ENCODE results near the gene ADAMTSL1.

The ADAMTSL1 gene

DNA sequence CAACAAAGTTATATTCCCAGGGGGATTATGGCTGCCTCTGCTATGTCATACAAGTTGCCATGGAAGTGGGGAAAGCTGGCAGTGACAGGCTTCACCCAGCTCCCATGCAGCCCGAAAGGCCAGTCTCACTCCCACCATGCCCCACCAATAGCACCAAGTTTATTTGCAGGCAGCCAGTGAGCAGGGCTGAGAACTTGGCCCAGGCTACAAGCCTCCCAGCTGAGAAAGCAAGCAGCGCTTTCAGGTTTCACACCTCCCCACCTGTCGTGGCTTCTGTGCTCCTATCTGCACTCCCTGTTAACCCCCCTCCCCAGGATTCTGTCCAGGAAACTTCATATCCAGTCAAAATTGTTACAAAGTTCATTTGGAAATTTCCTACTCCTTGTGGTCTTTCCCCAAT, 404.0 kb downstream of the ADAMTSL1 start:
- no peak for DNase-seq

DNA sequence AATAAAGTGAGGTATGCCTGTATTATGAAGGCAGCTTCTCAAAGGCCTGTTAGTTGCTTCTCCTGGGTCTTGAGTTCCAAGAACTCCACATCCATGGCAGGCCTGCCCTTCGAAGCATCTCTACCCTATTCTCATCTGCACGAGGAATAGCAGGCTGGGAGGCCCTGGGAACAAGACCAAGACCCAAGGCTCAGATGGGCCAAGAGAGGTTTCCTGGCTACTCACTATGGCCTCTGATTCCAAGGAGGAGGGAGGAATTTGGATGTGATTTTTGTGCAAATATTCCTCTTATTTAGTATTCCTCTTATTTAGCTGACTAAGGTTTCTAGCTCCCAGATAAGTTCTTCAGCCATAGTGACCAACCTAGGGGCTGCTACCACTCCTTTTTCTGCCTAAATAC, 407.8 kb downstream of the ADAMTSL1 start:
- DNase-seq: no peak

DNA sequence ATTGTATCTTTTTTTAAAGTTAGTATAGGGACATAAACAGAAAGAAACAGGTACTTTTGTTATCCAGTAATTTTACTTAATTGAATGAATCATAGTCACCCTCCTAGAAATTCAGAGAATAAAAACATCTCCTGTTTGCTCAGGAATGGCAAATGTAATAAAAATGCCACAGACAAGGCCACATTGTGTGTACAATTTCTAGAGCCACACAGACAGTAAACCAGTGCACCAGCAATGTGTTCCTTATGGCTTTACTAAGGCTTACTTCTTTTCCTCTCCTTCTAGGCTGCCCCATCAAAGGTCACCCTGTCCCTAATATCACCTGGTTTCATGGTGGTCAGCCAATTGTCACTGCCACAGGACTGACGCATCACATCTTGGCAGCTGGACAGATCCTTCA, 413.6 kb downstream of the ADAMTSL1 start:
- no peak for DNase-seq

DNA sequence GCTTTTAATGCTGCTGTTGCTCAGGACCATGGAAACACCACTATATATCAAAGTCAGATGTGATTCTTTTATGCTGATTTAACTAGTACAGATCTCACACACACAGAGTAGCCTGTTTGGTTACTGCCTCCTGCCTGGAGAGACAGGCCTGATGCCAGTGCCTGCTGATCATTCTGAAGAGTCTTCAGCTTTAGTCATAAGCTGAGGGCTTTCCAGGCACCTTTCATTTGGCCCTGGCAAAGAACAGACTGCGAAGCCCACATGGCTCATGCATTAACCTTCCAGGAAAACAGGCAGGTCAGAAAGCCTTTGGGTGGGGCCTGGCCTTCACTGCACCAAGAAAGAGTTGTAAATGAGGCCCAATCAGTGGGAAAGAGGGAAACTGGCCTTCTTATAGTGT, 414.3 kb downstream of the ADAMTSL1 start:
- DNase-seq: no peak

DNA sequence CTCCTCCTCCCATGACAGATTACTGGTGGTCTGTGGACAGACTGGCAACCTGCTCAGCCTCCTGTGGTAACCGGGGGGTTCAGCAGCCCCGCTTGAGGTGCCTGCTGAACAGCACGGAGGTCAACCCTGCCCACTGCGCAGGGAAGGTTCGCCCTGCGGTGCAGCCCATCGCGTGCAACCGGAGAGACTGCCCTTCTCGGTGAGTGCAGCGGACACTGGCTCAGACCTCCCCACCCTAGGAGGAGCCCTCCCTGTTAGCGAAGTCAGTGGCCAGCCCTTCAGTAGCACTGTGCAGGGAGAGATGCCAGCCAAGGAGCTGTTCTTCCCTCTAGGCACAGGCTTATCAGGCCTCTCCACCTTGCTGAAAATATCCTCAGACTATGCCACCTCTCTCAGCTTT, 415.6 kb downstream of the ADAMTSL1 start:
- no peak for DNase-seq

DNA sequence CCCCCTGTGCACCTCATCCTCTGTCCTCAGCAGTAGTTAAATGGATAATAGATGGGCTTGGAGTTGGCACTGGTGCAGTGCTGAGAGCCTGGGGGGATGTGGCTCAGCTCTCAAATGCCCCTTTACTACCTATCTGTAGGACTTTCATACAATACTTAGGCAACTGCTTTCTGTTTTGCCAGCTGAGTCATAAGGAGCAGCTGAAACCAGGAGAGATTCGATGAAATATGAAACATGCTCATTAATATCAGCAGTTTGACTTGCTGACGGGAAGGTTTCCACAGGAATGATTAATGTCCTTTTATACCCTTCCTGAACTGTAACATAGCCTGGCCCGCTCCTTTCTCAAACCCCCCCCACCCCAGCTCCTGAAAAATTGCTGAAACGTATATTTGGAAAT, 416.4 kb downstream of the ADAMTSL1 start:
- no peak for DNase-seq

DNA sequence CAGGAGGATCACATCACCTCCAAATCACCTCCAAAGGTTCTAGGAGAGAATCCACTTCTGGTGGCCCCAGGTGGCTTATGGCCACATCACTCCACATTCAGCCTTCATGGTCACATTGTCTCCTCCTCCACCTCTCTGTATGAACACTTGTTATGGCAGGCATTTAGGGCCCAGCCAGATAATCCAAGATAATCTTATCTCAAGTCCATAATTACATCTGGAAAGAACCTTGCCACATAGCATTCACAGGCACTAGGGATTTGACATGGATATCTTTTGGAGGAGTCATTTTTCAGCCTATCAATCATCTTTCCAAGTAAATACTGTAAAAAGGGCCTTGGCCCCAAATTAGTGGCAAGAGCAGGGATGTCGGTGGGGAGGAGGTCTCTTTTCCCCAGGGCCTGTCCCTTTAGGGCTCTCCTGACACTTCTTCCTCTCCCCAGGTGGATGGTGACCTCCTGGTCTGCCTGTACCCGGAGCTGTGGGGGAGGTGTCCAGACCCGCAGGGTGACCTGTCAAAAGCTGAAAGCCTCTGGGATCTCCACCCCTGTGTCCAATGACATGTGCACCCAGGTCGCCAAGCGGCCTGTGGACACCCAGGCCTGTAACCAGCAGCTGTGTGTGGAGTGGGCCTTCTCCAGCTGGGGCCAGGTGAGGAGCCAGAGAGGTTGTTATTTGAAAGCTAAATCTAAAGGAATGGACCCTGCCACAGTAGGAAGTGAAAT, 418.2 kb downstream of the ADAMTSL1 start:
- no peak for DNase-seq

DNA sequence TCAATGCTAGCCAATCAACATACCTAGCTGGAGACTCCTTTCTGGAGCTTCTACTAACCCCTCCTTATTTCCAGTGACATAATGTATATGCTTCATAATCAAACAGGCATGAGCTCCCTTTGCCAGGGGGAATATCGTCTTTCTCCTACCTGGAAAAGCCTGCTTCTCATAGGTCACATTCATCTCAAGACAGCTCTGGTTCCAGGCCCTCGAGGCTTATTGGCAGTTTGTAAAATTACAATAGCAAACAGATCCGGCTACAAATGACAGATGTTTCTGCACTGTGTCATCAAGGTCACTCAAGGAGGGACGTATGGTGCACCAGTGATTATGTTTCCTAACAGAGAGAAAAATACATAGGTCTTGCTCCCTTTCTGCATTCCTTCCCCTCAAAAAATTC, 419.1 kb downstream of the ADAMTSL1 start:
- no peak for DNase-seq

DNA sequence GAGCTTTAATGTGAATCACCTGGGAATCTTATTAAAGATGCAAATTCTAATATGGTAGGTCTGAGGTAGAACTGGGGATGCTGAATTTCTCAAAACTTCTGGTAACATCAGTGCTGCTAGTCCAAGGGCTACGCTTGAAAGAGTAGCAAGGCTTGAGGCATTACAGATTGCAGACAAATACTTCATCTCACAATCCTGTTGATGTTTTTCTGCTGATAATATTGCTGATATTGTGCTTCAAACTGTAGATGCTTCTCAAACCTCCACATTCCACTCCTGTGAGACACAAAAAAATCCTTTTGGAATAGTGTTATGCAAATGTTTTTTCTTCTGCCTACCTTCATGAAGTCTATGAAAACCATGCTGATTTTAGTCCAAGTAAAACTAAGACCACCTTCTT, 419.5 kb downstream of the ADAMTSL1 start:
- no peak for DNase-seq

DNA sequence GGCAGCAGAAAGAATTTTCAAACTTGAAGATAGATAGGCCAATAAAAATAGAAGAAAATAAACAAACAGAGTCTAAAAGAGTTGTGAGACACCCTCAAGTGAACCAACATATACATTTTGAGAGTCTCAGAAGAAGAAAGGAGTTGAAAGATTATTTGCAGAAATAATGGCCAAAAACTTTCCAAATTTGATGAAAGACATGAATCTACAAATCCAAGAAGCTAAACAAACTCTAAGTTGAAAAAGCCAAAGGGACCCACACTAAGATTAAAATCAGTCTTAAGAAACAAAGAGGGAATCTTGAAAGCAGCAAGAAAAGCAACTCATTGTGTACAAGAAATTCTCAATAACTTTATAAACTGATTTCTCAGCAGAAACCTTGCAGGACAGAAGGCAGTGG, 422.1 kb downstream of the ADAMTSL1 start:
- DNase-seq: no peak

DNA sequence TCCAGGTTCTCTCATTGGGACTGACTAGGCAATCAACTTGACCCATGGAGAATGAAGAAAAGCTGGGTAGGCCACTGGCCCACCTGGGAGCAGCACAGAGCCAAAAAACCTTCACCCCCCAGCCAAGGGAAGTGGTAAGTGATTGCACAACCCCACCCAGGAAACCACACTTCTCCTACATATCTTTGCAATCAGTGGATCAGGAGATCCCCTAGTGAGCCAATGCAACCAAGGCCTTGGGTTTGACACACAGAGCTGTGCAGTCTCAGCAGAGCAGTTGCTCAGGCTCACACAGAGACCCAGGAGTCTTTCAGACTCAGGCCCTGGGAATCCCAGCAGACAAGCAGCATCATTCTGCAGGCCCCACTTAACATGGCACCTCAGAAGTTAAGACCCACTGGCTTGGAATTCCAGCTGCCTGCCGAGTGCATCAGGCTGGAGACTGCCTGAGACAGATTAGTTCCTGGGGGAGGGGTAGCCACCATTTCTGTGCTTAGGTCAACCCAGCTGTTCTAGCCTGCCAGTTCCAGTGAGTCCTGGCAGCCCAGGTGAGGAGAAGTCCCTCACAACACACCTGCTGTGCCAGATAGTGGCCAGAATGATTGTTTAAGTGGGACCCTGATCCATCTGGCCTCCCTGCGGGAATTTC, 422.7 kb downstream of the ADAMTSL1 start:
- peak; percentile 30 to 33 for DNase-seq

DNA sequence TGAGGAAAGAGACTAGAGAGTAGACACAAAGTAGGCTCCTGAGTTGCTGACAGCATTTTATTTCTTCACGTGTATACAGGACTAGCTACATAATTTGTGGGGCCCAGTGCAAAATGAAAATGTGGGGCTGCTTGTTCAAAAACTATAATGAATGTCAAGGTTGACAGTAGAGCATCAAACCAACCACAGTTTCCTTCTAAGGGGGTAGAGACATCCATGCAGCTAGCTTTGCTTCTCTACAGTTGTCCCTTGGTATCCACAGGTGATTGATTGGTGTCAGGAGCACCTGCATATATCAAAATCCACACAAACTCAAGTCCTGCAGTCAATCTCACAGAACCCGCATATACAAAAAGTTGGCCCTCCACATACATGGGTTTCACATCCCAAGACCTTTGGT, 429.5 kb downstream of the ADAMTSL1 start:
- DNase-seq: no peak

DNA sequence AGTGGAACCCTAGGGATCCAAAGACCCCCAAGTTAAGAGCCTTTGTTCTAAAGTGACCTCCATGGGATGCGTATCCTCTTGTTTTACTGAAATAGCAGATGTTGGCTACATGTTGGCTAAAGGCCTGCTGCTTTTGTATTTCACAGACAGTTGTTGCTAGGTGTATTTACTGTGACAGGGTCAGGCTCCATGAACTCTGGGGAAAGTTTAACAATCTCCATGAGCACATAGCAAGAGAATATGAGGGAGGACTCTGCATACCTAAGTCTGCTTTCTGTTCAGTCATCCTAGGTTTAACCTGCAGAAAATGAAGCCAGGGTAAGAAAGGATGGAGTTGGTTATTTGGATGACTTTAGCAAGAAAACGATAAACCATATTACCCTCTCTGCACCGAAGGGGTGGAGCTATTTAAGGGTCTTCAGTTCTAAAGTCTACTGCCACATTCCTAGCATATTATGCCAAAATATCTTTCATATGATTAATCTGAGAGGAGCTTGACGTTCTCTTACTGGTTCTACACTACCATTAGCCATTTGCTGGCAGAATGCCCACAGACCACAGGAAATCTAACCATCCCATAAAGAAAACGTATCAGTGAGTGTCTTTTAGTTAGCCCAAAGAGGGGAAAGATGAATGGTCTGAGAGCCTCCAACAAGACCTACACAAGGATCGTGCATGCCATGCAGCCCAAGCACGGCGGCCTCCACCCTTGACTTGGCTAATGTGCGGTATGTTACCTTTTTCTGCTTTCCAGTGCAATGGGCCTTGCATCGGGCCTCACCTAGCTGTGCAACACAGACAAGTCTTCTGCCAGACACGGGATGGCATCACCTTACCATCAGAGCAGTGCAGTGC, 431.3 kb downstream of the ADAMTSL1 start:
- no peak for DNase-seq

DNA sequence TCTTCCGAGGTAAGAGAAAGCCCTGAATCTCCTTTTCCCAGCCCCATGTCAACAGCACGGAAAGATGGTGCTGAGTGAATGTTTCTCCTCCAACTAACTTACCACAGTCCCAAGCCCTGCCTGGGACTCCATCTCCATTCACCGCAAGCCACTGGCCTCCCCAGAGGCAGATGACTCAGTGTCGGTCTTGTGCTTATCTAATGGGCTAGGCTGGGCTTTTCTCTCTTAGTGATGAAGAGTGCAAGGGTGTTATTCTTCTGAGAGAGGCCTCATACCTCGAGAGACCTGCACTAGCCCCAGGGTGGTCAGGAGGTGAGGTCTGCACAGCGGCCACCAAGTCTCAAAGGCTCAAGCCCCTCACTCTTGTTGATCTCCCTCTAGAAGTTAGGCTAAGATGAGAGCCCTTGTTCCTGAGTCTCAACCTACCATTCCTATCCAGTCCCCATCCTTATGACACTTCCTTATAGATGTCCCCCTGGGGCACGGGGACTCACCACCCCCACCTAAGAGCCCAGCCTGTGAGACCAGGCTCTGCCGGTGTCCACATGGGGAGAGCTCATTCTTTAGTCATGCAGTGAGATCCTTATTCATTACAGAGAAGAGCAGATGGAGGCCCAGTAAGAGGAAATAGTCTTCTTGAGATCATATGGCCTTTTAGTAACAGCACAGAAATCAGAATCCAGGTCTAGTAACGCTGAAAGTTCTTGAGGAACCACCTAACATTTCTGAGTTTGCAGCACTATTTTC, 432.1 kb downstream of the ADAMTSL1 start:
- no peak for DNase-seq

DNA sequence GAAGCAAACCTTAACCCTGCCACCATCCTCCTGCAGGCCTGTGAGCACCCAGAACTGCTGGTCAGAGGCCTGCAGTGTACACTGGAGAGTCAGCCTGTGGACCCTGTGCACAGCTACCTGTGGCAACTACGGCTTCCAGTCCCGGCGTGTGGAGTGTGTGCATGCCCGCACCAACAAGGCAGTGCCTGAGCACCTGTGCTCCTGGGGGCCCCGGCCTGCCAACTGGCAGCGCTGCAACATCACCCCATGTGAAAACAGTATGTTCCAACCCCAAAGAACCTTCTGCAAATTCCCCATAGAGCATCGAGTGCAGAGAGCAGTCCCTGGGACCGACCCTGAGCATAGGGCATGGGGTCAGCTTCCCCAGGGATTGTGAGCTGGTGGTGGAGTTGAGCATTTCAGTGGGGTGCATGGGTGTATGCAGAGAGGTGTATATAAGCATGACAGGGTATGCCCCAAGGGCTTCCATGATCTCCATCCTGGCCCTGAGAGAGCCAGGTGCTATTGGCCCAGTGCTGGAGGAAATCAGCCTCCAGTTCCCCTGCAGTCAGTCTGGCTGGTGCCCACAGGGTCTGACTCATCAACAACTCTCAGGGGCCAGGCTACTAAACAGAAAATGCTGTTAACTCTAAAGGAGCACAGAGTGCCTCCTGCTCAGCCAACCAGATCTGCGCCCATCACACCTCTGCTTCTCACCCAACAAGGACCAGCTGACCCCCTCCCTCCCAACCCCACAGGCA, 432.9 kb downstream of the ADAMTSL1 start:
- DNase-seq: no peak

DNA sequence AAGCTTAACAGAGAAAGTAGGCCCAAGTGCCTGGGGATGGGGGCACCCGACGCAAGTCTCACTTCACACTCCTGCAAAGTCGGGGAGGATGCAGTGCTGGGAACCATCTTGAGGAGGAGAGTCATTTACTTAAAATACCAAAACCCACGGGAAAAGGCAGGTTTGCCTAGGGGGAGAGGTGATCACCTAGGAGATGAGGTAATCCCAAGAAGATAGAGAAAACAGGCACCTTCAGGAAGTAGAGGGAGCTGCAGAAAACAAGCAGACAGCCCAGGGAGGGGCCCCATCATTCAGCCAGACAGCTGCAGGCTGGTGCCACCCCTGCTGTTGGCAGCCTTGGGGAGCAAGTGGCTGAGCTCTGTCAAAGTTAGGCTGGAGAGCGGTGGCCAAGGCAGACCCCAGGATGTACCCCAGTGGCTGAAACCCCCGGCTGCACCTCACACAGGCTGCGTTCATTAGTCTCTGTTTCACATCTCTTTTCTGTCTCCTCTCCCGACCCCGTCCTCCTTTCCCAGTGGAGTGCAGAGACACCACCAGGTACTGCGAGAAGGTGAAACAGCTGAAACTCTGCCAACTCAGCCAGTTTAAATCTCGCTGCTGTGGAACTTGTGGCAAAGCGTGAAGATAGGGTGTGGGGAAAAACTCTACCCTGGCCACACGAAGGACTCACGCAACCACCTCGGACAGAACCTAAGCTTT, 434.1 kb downstream of the ADAMTSL1 start:
- no peak for DNase-seq

DNA sequence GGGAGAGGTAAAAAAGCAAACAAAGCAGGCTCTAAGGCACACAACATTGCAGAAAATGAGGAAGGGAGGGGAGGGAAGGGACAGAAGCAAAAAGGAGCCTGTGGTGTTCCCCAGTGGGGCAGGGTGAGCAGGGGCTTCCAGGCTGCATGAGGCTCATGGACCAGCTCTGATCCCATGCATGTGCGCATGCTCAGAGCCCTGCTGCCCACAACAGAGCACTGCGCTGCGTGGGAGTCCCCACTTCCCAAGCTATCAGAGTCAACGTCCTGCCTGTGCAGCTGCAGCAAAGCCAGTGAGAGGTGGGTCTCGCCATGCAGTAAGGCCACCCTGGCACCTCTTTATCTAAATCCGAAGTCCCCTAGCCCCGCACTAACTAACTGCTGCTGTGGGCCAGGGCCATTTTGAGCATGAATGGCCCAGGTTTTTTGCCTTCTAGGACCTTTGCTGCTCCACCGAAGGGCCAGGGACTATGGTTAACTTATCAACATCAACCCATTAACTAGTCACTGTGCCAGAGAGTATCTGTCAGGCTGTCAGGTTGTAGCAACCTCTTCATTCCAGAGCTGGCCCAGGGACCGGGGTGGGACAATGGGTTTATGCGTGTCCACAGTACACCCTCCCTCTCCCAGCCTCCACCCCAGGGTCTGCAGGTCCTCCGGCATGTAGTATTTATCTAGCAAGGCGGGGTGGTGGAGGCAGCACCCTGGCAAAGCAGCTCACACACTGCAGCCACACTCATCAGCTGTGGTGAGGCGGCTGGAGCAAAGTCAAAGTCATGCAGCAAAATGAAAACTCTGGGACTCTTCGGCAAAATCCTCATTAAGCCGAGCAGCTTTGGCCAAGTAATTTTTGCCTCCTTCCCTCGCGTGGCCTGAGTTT, 435.4 kb downstream of the ADAMTSL1 start:
- DNase-seq: no peak

DNA sequence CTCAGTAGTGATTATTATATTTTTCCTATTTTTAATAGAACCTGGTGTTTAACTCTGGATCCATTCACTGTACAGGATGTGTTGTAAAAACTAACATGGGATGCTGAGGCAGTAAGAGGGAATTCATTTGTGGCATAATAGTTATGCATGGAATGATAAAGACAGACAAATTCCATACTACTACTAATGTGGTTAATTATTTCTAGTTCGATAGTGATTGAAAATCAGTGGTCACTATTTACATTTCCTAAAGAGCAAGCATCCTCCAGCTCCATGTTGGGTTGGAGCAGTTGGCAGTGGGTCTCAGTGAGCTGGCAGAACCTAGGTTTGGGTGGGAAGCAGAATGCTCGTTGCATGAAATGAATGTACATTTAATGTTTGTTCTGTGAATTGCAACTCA, 436.5 kb downstream of the ADAMTSL1 start:
- DNase-seq: no peak

DNA sequence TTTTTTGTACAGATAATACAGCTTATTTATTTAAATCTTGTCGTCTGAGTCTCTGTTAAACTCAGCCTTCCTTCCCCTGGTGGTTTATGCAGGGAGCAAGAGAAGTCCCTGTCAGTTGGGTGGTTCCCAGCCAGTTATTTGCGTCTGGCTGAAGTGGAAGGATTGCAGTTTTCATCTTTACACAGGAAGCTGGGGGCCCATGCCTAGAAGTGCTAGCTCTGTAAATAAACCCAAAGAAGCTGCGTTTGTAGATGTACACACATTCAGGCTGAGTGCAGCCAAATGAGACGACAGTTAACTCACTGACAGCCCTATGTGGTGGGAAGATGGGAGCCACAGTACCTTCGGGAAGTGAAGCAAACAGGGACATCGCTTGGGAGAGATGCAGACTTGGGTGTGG, 437.0 kb downstream of the ADAMTSL1 start:
- no peak for DNase-seq

DNA sequence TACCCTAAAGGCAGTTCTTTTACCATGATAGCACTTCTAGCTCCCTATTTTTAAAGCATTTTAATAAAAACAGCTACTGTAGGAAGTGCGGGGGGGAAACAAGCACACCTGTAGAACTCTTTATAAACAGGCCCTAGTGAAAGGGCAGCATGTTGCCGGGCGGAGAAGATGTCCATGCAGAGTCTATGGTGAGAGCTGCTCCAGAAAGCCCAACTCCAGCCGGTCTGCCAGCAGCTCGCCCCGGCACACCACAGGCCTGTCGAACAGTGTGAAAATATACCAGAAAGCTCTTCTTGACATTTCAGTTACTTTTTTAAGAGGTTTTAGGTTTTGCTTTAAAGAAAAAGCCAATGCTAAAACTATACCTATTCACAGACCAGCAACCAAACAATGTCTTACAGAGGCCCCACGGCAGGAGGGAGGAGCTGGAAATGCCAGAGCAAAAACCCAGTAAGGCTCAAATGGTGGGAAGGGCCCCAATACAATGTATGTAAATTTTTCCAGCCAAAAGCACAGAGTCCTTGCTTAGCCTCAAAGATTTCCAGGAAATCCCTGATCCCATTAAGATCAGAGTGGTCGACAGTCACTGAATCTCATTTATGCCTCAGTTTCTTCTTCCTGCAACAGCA, 437.9 kb downstream of the ADAMTSL1 start:
- DNase-seq: no peak

Data from AML-193 (cell line).